Ovary (tissue), 9 donors: ENCODE data around the gene PHPT1. TPM values are rescaled to one million over a fixed set of nuclear protein-coding genes. Genes with fewer than 3 reads are reported as not detected.
"Not testable (repeated sequence)": the region's sequence is repeated elsewhere in the genome, so short reads cannot be mapped to it uniquely, and the experiment has no call there.

Source experiments
- DNase-seq, 5 donors: peaks; one replicate each; pipeline ENCODE4 v3.0.0-alpha.2; 2019 to 2020
- H3K27ac ChIP-seq, 2 donors: fragments of 200-600 bp; one replicate each; pipeline versions ENCODE4 v1.5.1 to v1.8.0; 2019 to 2022
- H3K27me3 ChIP-seq: fragments of 200-600 bp; one replicate; pipeline ENCODE4 v1.8.0; 2022
- H3K36me3 ChIP-seq: fragments of 200-600 bp; sonication (generic); one replicate; pipeline ENCODE4 v1.5.1; 2019
- H3K4me1 ChIP-seq: one replicate; pipeline ENCODE4 v1.8.1; 2013; ENCODE audit warnings: mild to moderate bottlenecking, moderate library complexity; ENCODE audit not compliant: insufficient read depth
- H3K4me3 ChIP-seq: fragments of 200-600 bp; sonication (generic); one replicate; pipeline ENCODE4 v1.5.1; 2017
- H3K9me3 ChIP-seq, 2 donors: fragments of 200-600 bp in 1 of 2; sonication (generic) in 1 of 2; one replicate each; pipeline versions ENCODE4 v1.5.1 to v1.8.1; 2013 to 2019; ENCODE audit warnings: mild to moderate bottlenecking in 1 of 2, moderate library complexity in 1 of 2
- EP300 ChIP-seq: sonication (generic); formaldehyde crosslinking; IDR thresholded peaks from one replicate; pipeline ENCODE4 v1.6.1; 2017; ENCODE audit warnings: antibody characterized with exemption
- POLR2A ChIP-seq: fragments of 450-650 bp; IDR thresholded peaks from one replicate; pipeline ENCODE4 v1.6.1; 2017; ENCODE audit warnings: antibody characterized with exemption, mild to moderate bottlenecking, moderate library complexity
- WGBS, 3 donors: extraction: QIAGEN DNeasy Blood & Tissue Kit in 1 of 3; methylation state at CpG; one replicate each; pipeline versions ENCODE4 v1.1.5 to v1.1.7; 2013 to 2017; 5-methylcytosine and 5-hydroxymethylcytosine counted together
- intact Hi-C, 4 donors: fragments of 100-400 bp; cut with DNase I; formaldehyde crosslinking; loops; one replicate each; pipeline versions ENCODE4 v1.11.0 to v1.15.1; 2022 to 2023
- polyA plus RNA-seq, 2 donors: library from polyadenylated mRNA; stranded (reverse); fragments of 200-250 nt in 1 of 2; fragments of 350-450 nt in 1 of 2; fragmentation: Illumina TruSeq in 1 of 2; extraction: RNeasy Lipid Tissue Mini Kit (QIAGEN cat#74804) in 1 of 2; gene quantifications; one replicate each; pipeline ENCODE4 v1.2.3, GENCODE V29; 2013 to 2014
- total RNA-seq, 7 donors: library from RNA; depleted of rRNA in 2 of 7; stranded (reverse); fragments of >200 nt in 2 of 7; fragmentation: NEBNext Ultra II Directional in 3 of 7; extraction: Animal tissue kit (Norgen Biotek cat#: 25700) in 3 of 7; gene quantifications; one replicate each; pipeline versions ENCODE4 v1.1.0 to v1.2.4, GENCODE V29; 2016 to 2023
- TF ChIP-seq, protein P1 (sequence below), 3 donors: fragments of 450-650 bp in 2 of 3; fragments of 200-600 bp in 1 of 3; IDR thresholded peaks; one replicate each; pipeline versions ENCODE4 v1.5.1 to v1.8.0; 2016 to 2022; ENCODE audit warnings: antibody characterized with exemption in 3 of 3, mild to moderate bottlenecking in 1 of 3
- donor health status: DM: no; HTN: no; CAD: no; lungs with moderate emphysema.
- donor health status: DM: no; HTN: no; CAD: no.
- donor health status: Bipolar disorder and iron deficiency.
- donor health status: DM: yes; HTN: yes; CAD: no.
- donor health status: DM: no; HTN: no; CAD: no.
- donor health status: DM: yes; HTN: yes; CAD: no.

The PHPT1 gene
- total and polyA plus RNA-seq, 9 donors, result 18.1 to 132 (median 76.8) TPM

DNA sequence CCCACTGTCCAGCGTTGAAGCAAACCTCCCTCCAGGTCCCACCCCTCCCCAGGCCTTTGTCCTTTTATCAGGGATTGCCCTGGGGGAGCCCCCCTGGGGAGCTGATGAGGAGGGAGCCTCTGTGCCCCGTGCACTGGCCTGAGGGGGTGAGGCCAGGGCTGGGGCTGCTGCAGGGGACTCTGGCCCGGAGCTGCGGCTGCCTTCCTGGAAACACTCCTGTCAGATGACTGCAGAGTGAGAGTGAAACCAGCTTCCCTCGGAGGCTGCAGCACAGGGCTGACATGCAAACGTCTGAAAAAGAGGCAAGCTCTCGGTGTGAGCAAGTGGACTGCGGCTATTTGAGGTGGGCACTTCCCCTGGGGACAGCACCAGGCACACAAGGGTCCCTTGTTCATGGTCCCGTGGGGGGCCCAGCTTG is 32.5 kb downstream of the PHPT1 start:
- H3K27me3 ChIP-seq, result no peaks in the 10 kb centered on the region
- H3K9me3 ChIP-seq, result no peaks in the 10 kb centered on the region
- intact Hi-C loops, result no loop called here
- no peaks in the 10 kb centered on the region for H3K36me3 ChIP-seq
- H3K27ac ChIP-seq, result no peak overlapping the region
- H3K4me1 ChIP-seq, result no peaks in the 10 kb centered on the region
- no peak for DNase-seq
- TF ChIP-seq POLR2A (no peak), EP300 (no peak)
- TF ChIP-seq, protein P1, sequence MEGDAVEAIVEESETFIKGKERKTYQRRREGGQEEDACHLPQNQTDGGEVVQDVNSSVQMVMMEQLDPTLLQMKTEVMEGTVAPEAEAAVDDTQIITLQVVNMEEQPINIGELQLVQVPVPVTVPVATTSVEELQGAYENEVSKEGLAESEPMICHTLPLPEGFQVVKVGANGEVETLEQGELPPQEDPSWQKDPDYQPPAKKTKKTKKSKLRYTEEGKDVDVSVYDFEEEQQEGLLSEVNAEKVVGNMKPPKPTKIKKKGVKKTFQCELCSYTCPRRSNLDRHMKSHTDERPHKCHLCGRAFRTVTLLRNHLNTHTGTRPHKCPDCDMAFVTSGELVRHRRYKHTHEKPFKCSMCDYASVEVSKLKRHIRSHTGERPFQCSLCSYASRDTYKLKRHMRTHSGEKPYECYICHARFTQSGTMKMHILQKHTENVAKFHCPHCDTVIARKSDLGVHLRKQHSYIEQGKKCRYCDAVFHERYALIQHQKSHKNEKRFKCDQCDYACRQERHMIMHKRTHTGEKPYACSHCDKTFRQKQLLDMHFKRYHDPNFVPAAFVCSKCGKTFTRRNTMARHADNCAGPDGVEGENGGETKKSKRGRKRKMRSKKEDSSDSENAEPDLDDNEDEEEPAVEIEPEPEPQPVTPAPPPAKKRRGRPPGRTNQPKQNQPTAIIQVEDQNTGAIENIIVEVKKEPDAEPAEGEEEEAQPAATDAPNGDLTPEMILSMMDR (IDR thresholded peaks at IDR 0.05), result no peak
- 23 to 26% (median 26%) methylated on average over 9 of the region's 9 CpGs for WGBS, 3 donors
- no peak overlapping the region for H3K4me3 ChIP-seq

GRCh38 chr9:136882109-136882946 is 33.1 kb downstream of the PHPT1 start:
- Histone ChIP-seq H3K36me3 (no peaks in the 10 kb centered on the region), H3K27ac (no peak overlapping the region), H3K4me1 (peaks cover 4% of the 10 kb centered on the region), H3K4me3 (no peak overlapping the region), H3K9me3 (no peaks in the 10 kb centered on the region), H3K27me3 (no peaks in the 10 kb centered on the region)
- intact Hi-C loops, result no loop called here
- TF ChIP-seq EP300 (no peak), POLR2A (no peak)
- TF ChIP-seq, protein P1 (IDR thresholded peaks at IDR 0.05), result no peak
- DNase-seq, result no peak
- WGBS, 3 donors, result 58 to 72% (median 64%) methylated on average over 18 to 19 of the region's 19 CpGs

- WGBS, 3 donors, result 81 to 91% (median 85%) methylated on average over 9 of the region's 9 CpGs
- H3K36me3 ChIP-seq, H3K4me3 ChIP-seq, H3K27ac ChIP-seq, H3K9me3 ChIP-seq, DNase-seq, intact Hi-C loops, H3K4me1 ChIP-seq, H3K27me3 ChIP-seq: not testable (repeated sequence)
These were observed 33.7 kb downstream of the PHPT1 start for GRCh38 chr9:136882947-136883283.

- DNase-seq, H3K4me1 ChIP-seq: not testable (repeated sequence)
- 82 to 85% (median 83%) methylated on average over 10 of the region's 10 CpGs for WGBS, 3 donors
These were observed 34.5 kb downstream of the PHPT1 start for GRCh38 chr9:136883670-136884069.

GRCh38 chr9:136885950-136886578 is 36.9 kb downstream of the PHPT1 start, which contains the start of gene TRAF2:
Gene TRAF2, plus strand, starts transcription at chr9:136886516. Its CDS starts 12,225 bp downstream, at chr9:136898741.
- peaks cover 5% of the 10 kb centered on the region for H3K4me1 ChIP-seq
- H3K27me3 ChIP-seq, result no peaks in the 10 kb centered on the region
- WGBS, 3 donors, result 0% methylated on average over 32 to 88 of the region's 88 CpGs
- intact Hi-C loops, result loop anchor here in 1 of 4 donors (5.0 kb wide), 1 partner anchor 56 kb away; the partner anchor contains the start of gene FBXW5
- TF ChIP-seq POLR2A, result no peak
- TF ChIP-seq EP300, result no peak
- TF ChIP-seq, protein P1 (IDR thresholded peaks at IDR 0.05), result no peak
- H3K36me3 ChIP-seq, result no peaks in the 10 kb centered on the region
- H3K4me3 ChIP-seq, result peak within 1 kb of the TSS; percentile 85
- peak; percentile 96 to 99 (median 98) for DNase-seq
- H3K9me3 ChIP-seq, result no peaks in the 10 kb centered on the region
- peak within 1 kb of the TSS; percentile 37 to 60 for H3K27ac ChIP-seq

More at GRCh38 chr9:136883670-136884069, 34.5 kb downstream of the PHPT1 start:
- H3K4me3 ChIP-seq, intact Hi-C loops, H3K27me3 ChIP-seq, H3K27ac ChIP-seq, H3K9me3 ChIP-seq, H3K36me3 ChIP-seq: not testable (repeated sequence)
